NCI-H748 (cell line): Measurements from ENCODE around the gene GCNA.
"Not testable (repeated sequence)": the region's sequence is repeated elsewhere in the genome, so short reads cannot be mapped to it uniquely, and the experiment has no call there.

Experiments used
- DNase-seq: peaks from one replicate; lab custom pipeline; 2025; ENCODE audit not compliant: unreplicated experiment; lab: John Stamatoyannopoulos, UW

Gene GCNA

DNA sequence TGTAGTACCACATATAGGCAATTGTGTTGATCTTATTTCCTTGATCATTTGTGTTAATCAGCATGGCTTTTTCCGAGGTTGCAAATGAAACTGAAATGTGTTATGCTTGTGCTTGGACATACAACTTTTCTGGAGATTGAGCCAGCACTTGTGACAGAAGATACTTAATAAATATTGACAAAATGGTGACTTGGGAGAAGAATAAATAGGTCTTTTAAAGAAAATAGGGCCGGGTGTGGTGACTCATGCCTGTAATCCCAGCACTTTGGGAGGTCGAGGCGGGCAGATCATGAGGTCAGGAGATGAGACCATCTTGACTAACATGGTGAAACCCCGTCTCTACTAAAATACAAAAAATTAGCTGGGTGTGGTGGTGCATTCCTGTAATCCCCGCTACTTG is 18.5 kb upstream of the GCNA start:
- DNase-seq, result not testable (repeated sequence)

- DNase-seq, result no peak
Observed at GRCh38 chrX:71563921-71564320, 14.3 kb upstream of the GCNA start.

- no peak for DNase-seq
Observed at GRCh38 chrX:71565474-71566041, 12.7 kb upstream of the GCNA start.

- DNase-seq, result not testable (repeated sequence)
Observed at GRCh38 chrX:71571390-71571789, 6.8 kb upstream of the GCNA start.

- no peak for DNase-seq
Observed at GRCh38 chrX:71573590-71573989, 4.6 kb upstream of the GCNA start.

- DNase-seq, result no peak
Observed at GRCh38 chrX:71577682-71578081, 555 bp upstream of the GCNA start.

DNA sequence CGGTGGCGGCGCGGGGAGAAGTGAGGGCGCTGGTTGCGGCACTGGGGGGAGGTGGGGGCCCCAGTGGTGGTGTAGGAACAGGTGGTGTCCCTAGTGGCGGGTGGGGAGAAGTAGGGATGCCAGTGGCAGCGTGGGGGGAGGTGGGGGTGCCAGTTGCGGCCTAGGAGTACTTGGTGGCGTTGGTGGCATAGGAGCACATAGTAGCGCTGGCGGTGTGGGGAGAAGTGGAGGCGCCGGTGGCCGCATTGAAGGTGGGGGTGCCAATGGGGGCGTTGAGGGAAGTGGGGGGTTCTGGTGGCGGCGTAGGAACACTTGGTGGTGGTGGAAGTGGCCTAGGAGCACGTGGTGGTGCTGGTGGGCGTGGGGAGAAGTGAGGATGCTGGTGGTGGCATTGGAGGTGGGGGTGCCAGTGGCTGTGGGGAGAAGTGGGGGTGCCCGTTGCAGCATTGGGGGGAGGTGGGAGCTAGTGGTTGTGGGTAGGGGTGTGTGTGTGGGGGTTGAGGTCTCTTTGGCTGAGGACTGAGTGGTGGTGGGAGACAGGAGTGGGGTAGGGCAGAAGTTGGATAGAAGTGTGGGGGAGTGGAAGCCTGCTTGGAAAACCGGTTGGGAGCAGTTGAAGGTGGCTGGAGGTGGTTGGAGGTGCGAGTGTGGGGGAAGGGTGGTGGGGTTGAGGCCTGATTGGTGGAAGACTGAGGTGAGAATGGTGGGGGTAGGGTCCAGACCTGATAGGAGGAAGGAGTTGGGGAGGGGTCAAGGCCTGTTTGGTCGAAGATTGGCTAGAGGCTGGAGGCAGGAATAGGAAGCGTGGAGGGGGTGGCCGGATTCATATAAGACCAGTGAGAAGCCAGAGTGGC is 1.1 kb downstream of the GCNA start:
- DNase-seq, result no peak

- DNase-seq, result no peak
Observed at GRCh38 chrX:71579990-71580380, 1.7 kb downstream of the GCNA start.

- DNase-seq, result no peak
Observed at GRCh38 chrX:71581210-71581609, 3.0 kb downstream of the GCNA start.

DNA sequence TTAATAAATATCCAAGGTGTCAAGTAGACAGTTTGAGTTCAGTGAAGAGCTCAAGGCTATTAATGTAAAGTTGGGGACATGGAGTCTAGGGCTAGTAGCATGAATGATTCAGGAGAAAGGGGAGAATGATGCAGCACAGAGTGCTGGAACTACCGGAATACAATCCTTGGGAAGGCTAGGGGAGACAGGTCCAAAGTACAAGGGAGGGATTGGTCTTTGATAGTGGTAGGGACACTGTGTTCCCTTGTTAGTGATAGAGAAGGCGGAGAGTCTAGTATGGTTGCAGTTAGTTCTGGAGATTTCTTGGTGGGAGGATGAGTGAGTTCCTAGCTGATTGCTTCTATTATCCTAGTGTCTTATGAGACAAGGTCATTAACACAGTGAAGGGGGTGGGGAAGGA is 8.7 kb downstream of the GCNA start:
- no peak for DNase-seq

GRCh38 chrX:71593210-71593609 is 15.0 kb downstream of the GCNA start:
- not testable (repeated sequence) for DNase-seq

- DNase-seq, result no peak
Observed at GRCh38 chrX:71599965-71600364, 21.7 kb downstream of the GCNA start.

DNA sequence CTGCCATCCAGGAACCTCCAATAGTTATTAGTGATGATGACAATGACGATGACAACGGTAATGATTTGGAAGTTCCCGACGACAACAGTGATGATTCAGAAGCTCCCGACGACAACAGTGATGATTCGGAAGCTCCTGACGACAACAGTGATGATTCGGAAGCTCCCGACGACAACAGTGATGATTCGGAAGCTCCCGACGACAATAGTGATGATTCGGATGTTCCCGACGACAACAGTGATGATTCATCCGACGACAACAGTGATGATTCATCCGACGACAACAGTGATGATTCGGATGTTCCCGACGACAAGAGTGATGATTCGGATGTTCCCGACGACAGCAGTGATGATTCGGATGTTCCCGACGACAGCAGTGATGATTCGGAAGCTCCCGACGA is 25.4 kb downstream of the GCNA start:
- DNase-seq, result no peak

GRCh38 chrX:71604141-71604540 is 25.9 kb downstream of the GCNA start:
- no peak for DNase-seq

DNA sequence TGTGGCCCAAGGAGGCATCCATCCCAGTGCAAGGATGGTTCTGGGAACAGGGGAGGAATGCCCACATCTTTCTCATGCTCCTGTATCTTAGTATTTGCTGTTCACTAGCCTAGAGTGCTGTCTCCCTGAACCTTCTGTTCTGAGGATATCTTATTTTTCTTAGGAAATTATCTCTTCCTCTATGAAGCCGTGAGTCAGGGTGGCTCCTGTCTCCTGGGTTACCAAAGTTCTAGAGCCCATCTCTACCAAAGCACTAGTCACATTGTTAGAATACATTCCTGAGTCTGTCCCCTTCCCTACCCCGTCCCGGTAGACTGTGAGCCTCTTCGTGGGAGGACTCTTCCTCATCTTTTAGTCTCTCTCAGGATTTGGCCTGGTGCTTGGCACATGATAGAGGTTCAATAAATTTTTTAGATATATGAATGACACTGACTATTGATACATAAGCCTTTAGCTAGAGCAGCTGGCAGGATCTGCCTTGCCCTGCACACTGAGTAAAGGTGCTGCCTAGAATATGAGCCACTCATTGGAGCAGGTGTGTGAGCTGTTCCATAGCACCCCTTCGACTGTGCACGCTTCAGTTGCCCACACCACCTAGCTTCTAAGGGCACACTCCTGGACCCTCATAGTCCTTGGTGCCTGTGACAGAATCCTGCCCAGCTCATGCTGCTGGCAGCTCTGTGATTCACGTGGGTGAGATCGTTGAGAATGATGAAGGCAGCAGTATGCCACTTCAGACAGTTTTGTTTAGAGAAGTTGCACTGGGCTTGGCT is 26.7 kb downstream of the GCNA start:
- DNase-seq, result no peak

- no peak for DNase-seq
Observed at GRCh38 chrX:71606536-71607216, 28.4 kb downstream of the GCNA start.

- DNase-seq, result no peak
Observed at GRCh38 chrX:71607488-71607887, 29.3 kb downstream of the GCNA start.

GRCh38 chrX:71609095-71609750 is 31.0 kb downstream of the GCNA start:
- no peak for DNase-seq

DNA sequence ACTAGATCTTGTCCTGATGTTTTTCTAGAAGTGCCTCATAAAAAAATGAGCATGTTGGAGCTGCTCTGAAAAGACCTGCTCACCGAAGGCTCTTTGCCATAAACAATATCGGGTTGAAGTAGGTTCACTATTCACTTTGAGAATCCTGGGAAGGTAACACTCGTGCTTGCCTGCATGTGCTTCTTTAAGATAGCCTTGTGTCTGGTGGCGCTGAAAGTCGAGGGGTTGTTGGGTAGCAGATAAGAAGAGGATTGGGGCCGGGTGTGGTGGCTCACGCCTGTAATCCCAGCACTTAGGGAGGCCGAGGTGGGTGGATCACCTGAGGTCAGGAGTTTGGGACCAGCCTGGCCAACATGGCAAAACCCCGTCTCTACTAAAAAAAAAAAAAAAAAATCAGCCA is 33.5 kb downstream of the GCNA start:
- DNase-seq, result not testable (repeated sequence)

DNA sequence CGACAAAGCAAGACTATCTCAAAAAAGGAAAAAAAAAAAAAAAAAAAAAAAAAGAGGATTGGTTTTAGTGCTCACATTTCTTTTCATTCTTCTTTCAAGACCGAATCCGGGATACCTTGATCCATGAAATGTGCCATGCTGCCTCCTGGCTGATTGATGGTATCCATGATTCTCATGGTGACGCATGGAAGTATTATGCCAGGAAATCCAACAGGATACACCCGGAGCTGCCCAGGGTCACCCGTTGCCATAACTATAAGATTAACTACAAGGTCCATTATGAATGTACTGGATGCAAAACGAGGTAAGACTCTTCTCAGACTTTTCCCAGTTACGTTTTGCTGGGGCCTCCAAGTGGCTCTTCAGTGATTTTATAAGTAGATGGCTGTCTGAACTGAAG is 34.0 kb downstream of the GCNA start:
- DNase-seq, result no peak

DNA sequence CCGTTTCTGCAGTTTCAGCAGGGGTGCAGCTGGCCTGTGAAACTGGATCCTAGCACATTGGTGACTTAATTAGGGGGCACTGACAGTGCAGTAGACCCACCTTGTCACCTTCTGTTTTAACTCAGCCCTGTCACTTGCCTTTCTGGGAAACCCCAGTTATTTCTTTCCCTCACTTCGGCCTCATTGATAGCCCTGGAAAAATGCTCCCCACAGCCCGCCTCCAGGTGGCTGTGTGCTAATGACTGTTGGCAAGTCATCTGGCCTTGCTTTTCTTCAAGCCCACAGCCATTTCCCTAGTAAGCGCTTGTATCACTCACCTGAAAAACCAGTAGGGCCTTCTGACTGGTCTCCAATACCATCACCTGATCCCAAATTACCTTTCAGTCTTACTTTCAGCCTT is 36.8 kb downstream of the GCNA start:
- no peak for DNase-seq
